H1 (cell line): Measurements from ENCODE around the gene CCL15. TPM values are rescaled to one million over a fixed set of nuclear protein-coding genes. Genes with fewer than 3 reads are reported as not detected.

Experiments
- CTCF ChIA-PET: fragments of 300-600 bp; sonication (Branson Sonifier 250); formaldehyde crosslinking; loops from one replicate; lab custom pipeline; 2021; ENCODE audit not compliant: partially characterized antibody; lab: Charles Lee
- POLR2A ChIA-PET: fragments of 300-600 bp; sonication (Branson Sonifier 250); formaldehyde crosslinking; loops from one replicate; lab custom pipeline; 2021; ENCODE audit warnings: inconsistent platforms; ENCODE audit not compliant: partially characterized antibody; lab: Charles Lee
- DNase-seq, 2 experiments: peaks; one replicate each; pipeline versions ENCODE4 v3.0.0 to v3.0.0-alpha.2; 2010 to 2022; ENCODE audit warnings: low spot score in 2 of 2, low read depth in 1 of 2, mixed read lengths in 1 of 2
- FAIRE-seq: peaks from 2 replicates; lab custom pipeline; 2011; peaks lifted over from hg19 to GRCh38; lab: Jason Lieb, UNC
- H2AFZ ChIP-seq: 2 replicates; pipeline ENCODE4 v1.8.1; 2012; ENCODE audit warnings: low read length, inconsistent platforms
- H2AK5ac ChIP-seq: 2 replicates; pipeline ENCODE4 v1.6.1; 2013; ENCODE audit warnings: low read depth, low read length
- H2BK120ac ChIP-seq: replicated peaks from 2 replicates; pipeline ENCODE3; 2013; ENCODE audit warnings: low read depth, low read length, inconsistent platforms
- H2BK12ac ChIP-seq: 2 replicates; pipeline ENCODE4 v1.6.1; 2013; ENCODE audit warnings: low read depth, low read length
- H2BK15ac ChIP-seq: 2 replicates; pipeline ENCODE4 v1.6.1; 2013; ENCODE audit warnings: low read length
- H2BK20ac ChIP-seq: 2 replicates; pipeline ENCODE4 v1.6.1; 2013; ENCODE audit warnings: low read length
- H2BK5ac ChIP-seq: 2 replicates; pipeline ENCODE4 v1.6.1; 2013; ENCODE audit warnings: low read depth, low read length
- H3K14ac ChIP-seq: 2 replicates; pipeline ENCODE4 v1.6.1; 2013; ENCODE audit warnings: inconsistent platforms; ENCODE audit not compliant: insufficient read length
- H3K18ac ChIP-seq: 2 replicates; pipeline ENCODE4 v1.6.1; 2013; ENCODE audit warnings: low read length; ENCODE audit errors: extremely low read depth
- H3K23ac ChIP-seq: 2 replicates; pipeline ENCODE4 v1.6.1; 2013; ENCODE audit warnings: inconsistent platforms; ENCODE audit not compliant: insufficient read length
- H3K23me2 ChIP-seq: 2 replicates; pipeline ENCODE4 v1.6.1; 2013; ENCODE audit warnings: low read depth, low read length
- H3K27ac ChIP-seq: 2 replicates; pipeline ENCODE4 v1.6.1; 2011; ENCODE audit warnings: low read depth, low read length, inconsistent platforms
- H3K27me3 ChIP-seq, 4 experiments: replicated peaks in 1 of 4; 1 replicate in 1 of 4; 2 replicates in 3 of 4; pipeline versions ENCODE4 v1.6.1 to v1.8.1; 2011 to 2013; ENCODE audit warnings: low read length in 3 of 4, mild to moderate bottlenecking in 3 of 4, inconsistent platforms in 2 of 4, mixed read lengths in 2 of 4, moderate library complexity in 1 of 4; ENCODE audit not compliant: control insufficient read depth in 3 of 4, insufficient read depth in 3 of 4; ENCODE audit errors: extremely low read depth in 1 of 4
- H3K36me3 ChIP-seq, 4 experiments: 2 replicates each; pipeline versions ENCODE4 v1.6.1 to v1.8.1; 2011 to 2013; ENCODE audit warnings: mild to moderate bottlenecking in 4 of 4, low read length in 3 of 4, moderate library complexity in 2 of 4, control low read depth in 1 of 4, inconsistent platforms in 1 of 4; ENCODE audit not compliant: insufficient read depth in 4 of 4, control insufficient read depth in 2 of 4
- H3K4ac ChIP-seq: replicated peaks from 2 replicates; pipeline ENCODE3; 2013; ENCODE audit warnings: low read length, low read depth, mixed read lengths, inconsistent platforms; ENCODE audit not compliant: insufficient read length
- H3K4me1 ChIP-seq, 4 experiments: replicated peaks in 1 of 4; 1 replicate in 1 of 4; 2 replicates in 3 of 4; pipeline versions ENCODE4 v1.6.1 to v1.8.1; 2011 to 2013; ENCODE audit warnings: low read length in 3 of 4, inconsistent platforms in 2 of 4, mixed read lengths in 1 of 4; ENCODE audit not compliant: insufficient read depth in 4 of 4, control insufficient read depth in 3 of 4
- H3K4me2 ChIP-seq, 2 experiments: 2 replicates each; pipeline versions ENCODE4 v1.6.1 to v1.8.1; 2011 to 2013; ENCODE audit warnings: low read depth in 2 of 2, low read length in 2 of 2, control low read depth in 1 of 2, inconsistent platforms in 1 of 2, mild to moderate bottlenecking in 1 of 2; ENCODE audit not compliant: insufficient read depth in 1 of 2
- H3K4me3 ChIP-seq, 4 experiments: fragments of 200-600, 300-600 bp in 1 of 4; sonication (generic), shearing (Covaris generic), sonication (Bioruptor Twin) in 1 of 4; 2 replicates each; pipeline versions ENCODE4 v1.5.1 to v1.8.1; 2011 to 2016; ENCODE audit warnings: low read length in 4 of 4, low read depth in 3 of 4, control low read depth in 2 of 4, inconsistent platforms in 2 of 4, mild to moderate bottlenecking in 2 of 4, mixed read lengths in 1 of 4, moderate library complexity in 1 of 4; ENCODE audit not compliant: insufficient read depth in 2 of 4; ENCODE audit errors: extremely low read depth in 1 of 4
- H3K56ac ChIP-seq: replicated peaks from 2 replicates; pipeline ENCODE3; 2013; ENCODE audit warnings: low read depth, mild to moderate bottlenecking, mixed read lengths, low read length, inconsistent platforms; ENCODE audit not compliant: insufficient read length
- H3K79me1 ChIP-seq: 2 replicates; pipeline ENCODE4 v1.6.1; 2013; ENCODE audit warnings: low read depth, low read length, control low read depth
- H3K79me2 ChIP-seq, 2 experiments: 2 replicates each; pipeline versions ENCODE4 v1.6.1 to v1.8.1; 2012 to 2013; ENCODE audit warnings: low read length in 2 of 2, mild to moderate bottlenecking in 2 of 2, inconsistent platforms in 1 of 2; ENCODE audit not compliant: insufficient read depth in 2 of 2, control insufficient read depth in 1 of 2
- H3K9ac ChIP-seq, 4 experiments: replicated peaks in 1 of 4; 1 replicate in 1 of 4; 2 replicates in 3 of 4; pipeline versions ENCODE4 v1.6.1 to v1.8.1; 2011 to 2013; ENCODE audit warnings: low read depth in 3 of 4, low read length in 3 of 4, control low read depth in 2 of 4, mild to moderate bottlenecking in 2 of 4, moderate library complexity in 2 of 4, inconsistent platforms in 1 of 4; ENCODE audit errors: extremely low read depth in 1 of 4
- H3K9me3 ChIP-seq, 2 experiments: 2 replicates each; pipeline versions ENCODE4 v1.6.1 to v1.8.1; 2012 to 2013; ENCODE audit warnings: mild to moderate bottlenecking in 2 of 2, moderate library complexity in 2 of 2, control low read depth in 1 of 2, inconsistent platforms in 1 of 2, low read depth in 1 of 2, low read length in 1 of 2, mixed read lengths in 1 of 2; ENCODE audit not compliant: insufficient read depth in 2 of 2
- H4K20me1 ChIP-seq, 2 experiments: replicated peaks in 1 of 2; 2 replicates each; pipeline versions ENCODE3 to v1.8.1; 2011 to 2013; ENCODE audit warnings: inconsistent platforms in 2 of 2, low read length in 2 of 2, mild to moderate bottlenecking in 1 of 2; ENCODE audit not compliant: insufficient read depth in 2 of 2, control insufficient read depth in 1 of 2
- H4K5ac ChIP-seq: 2 replicates; pipeline ENCODE4 v1.6.1; 2013; ENCODE audit warnings: low read length, low read depth, mixed read lengths, inconsistent platforms; ENCODE audit not compliant: insufficient read length
- H4K8ac ChIP-seq: 2 replicates; pipeline ENCODE4 v1.8.0; 2013; ENCODE audit warnings: mild to moderate bottlenecking, moderate library complexity, low read length, inconsistent platforms; ENCODE audit not compliant: insufficient read depth; ENCODE audit errors: extremely low read depth
- H4K91ac ChIP-seq: replicated peaks from 2 replicates; pipeline ENCODE3; 2013; ENCODE audit warnings: low read length, mixed read lengths, inconsistent platforms; ENCODE audit not compliant: insufficient read length
- JUN ChIP-seq: IDR thresholded peaks from 2 replicates; pipeline ENCODE4 v1.6.1; 2011; ENCODE audit warnings: low read depth, mild to moderate bottlenecking, improper control_type of control experiment, low read length
- JUND ChIP-seq: IDR thresholded peaks from 2 replicates; pipeline ENCODE4 v1.6.1; 2011; ENCODE audit warnings: mild to moderate bottlenecking, improper control_type of control experiment, low read length
- NRF1 ChIP-seq: IDR thresholded peaks from 2 replicates; pipeline ENCODE4 v1.6.1; 2011; ENCODE audit warnings: mild to moderate bottlenecking, low read depth, low read length, improper control_type of control experiment
- SIN3A ChIP-seq, 2 experiments: IDR thresholded peaks in 1 of 2; conservative IDR thresholded peaks in 1 of 2; 2 replicates each; pipeline ENCODE4 v1.6.1; 2011 to 2012; ENCODE audit warnings: low read length in 2 of 2, improper control_type of control experiment in 1 of 2, low read depth in 1 of 2, mild to moderate bottlenecking in 1 of 2
- SIX5 ChIP-seq: IDR thresholded peaks from 2 replicates; pipeline ENCODE4 v1.6.1; 2011; ENCODE audit warnings: mild to moderate bottlenecking, low read depth, low read length
- SP2 ChIP-seq: IDR thresholded peaks from 2 replicates; pipeline ENCODE4 v1.6.1; 2012; ENCODE audit warnings: mild to moderate bottlenecking, low read length, inconsistent platforms
- ZNF274 ChIP-seq: IDR thresholded peaks from 2 replicates; pipeline ENCODE4 v1.7.0; 2012; ENCODE audit warnings: low read length, borderline replicate concordance; ENCODE audit errors: extremely low read depth
- WGBS, 2 experiments: shearing (Covaris generic) in 1 of 2; methylation state at CpG; one replicate each; pipeline versions ENCODE4 v1.1.6 to v1.1.7; 2013 to 2015; ENCODE audit warnings: low lambda C conversion rate in 2 of 2, mixed read lengths in 2 of 2, inconsistent platforms in 1 of 2, low coverage in 1 of 2, missing lambda C conversion rate in 1 of 2; ENCODE audit not compliant: insufficient replicate concordance in 2 of 2, insufficient coverage in 1 of 2, insufficient read length in 1 of 2; ENCODE audit errors: extremely low coverage in 1 of 2, missing lambda C conversion rate in 1 of 2; 5-methylcytosine and 5-hydroxymethylcytosine counted together
- polyA plus RNA-seq, 7 experiments: library from polyadenylated mRNA; depleted of rRNA in 3 of 7; stranded (reverse) in 5 of 7; unstranded in 2 of 7; fragments of >200 nt in 5 of 7; fragments of 200-250 nt in 2 of 7; gene quantifications; 1 replicate in 5 of 7; 2 replicates in 1 of 7; 4 replicates in 1 of 7; pipeline versions ENCODE4 v1.2.1 to v1.2.3, GENCODE V29; 2011 to 2013; ENCODE audit warnings: missing spikeins in 2 of 7, mixed read lengths in 2 of 7
- total RNA-seq: library from RNA; stranded (reverse); fragmentation: NEBNext Ultra II Directional; extraction: Animal tissue kit (Norgen Biotek cat#: 25700); gene quantifications from 2 replicates; pipeline ENCODE4 v1.2.1, GENCODE V29; 2021
- TF ChIP-seq, protein P1 (sequence below): IDR thresholded peaks from 2 replicates; pipeline ENCODE4 v1.6.1; 2011; ENCODE audit warnings: low read depth, mild to moderate bottlenecking, low read length; ENCODE audit not compliant: insufficient read depth
- TF ChIP-seq, protein P2 (sequence below): IDR thresholded peaks from 2 replicates; pipeline ENCODE4 v1.6.1; 2012; ENCODE audit warnings: low read length, inconsistent platforms
- TF ChIP-seq, protein P3 (sequence below): IDR thresholded peaks from 2 replicates; pipeline ENCODE4 v1.6.1; 2011; ENCODE audit warnings: low read length, improper control_type of control experiment

Gene CCL15
- total and polyA plus RNA-seq, 2 of the 8 experiments (the other 6 are each of a cell fraction or from before 2014, with no cell fraction given), result not detected

DNA sequence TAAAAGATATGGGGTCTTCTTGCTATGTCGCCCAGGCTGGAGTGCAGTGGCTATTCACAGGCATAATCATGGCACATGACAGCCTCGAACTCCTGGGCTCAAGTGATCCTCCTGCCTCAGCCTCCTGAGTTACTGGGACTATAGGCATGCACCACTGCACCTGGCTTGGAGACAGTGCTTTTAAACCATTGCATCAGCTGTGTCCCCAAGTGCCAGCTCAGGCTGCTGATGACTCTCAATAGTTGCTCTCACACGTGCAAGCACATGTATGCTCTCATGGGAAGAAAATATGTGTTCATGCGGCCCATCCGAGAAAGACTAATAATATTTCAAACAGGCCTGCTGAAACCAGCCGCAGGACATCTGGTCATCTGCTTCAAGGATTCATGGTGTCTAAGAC lies 28.8 kb downstream of the CCL15 start:
- Histone ChIP-seq H2BK5ac (no peak overlapping the region), H2BK20ac (no peak overlapping the region), H4K91ac (no peak overlapping the region), H3K4ac (no peak overlapping the region), H3K4me2 (no peak overlapping the region), H3K27ac (no peak overlapping the region), H2BK120ac (no peak overlapping the region), H3K36me3 (no peaks in the 10 kb centered on the region), H3K14ac (no peak overlapping the region), H3K4me1 (peaks cover 0 to 2% (median 0%) of the 10 kb centered on the region in 4 experiments; a peak in 2 of 7 replicates), H3K27me3 (no peaks in the 10 kb centered on the region), H4K8ac (no peak overlapping the region), H3K18ac (no peak overlapping the region), H2AK5ac (no peak overlapping the region), H3K79me2 (no peaks in the 10 kb centered on the region), H4K5ac (no peak overlapping the region), H3K23ac (no peak overlapping the region), H2BK15ac (no peak overlapping the region), H4K20me1 (no peaks in the 10 kb centered on the region), H3K9ac (no peak overlapping the region), H3K23me2 (no peaks in the 10 kb centered on the region), H2AFZ (no peak overlapping the region), H3K9me3 (no peaks in the 10 kb centered on the region), H3K4me3 (no peak overlapping the region), H3K79me1 (no peaks in the 10 kb centered on the region), H2BK12ac (no peak overlapping the region), H3K56ac (no peak overlapping the region)
- POLR2A ChIA-PET, result no interaction called here
- FAIRE-seq, result no peak
- TF ChIP-seq ZNF274, result no peak
- TF ChIP-seq JUND, result no peak
- no peak for TF ChIP-seq NRF1
- TF ChIP-seq, protein P1, sequence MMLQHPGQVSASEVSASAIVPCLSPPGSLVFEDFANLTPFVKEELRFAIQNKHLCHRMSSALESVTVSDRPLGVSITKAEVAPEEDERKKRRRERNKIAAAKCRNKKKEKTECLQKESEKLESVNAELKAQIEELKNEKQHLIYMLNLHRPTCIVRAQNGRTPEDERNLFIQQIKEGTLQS, result no peak
- TF ChIP-seq, protein P2, sequence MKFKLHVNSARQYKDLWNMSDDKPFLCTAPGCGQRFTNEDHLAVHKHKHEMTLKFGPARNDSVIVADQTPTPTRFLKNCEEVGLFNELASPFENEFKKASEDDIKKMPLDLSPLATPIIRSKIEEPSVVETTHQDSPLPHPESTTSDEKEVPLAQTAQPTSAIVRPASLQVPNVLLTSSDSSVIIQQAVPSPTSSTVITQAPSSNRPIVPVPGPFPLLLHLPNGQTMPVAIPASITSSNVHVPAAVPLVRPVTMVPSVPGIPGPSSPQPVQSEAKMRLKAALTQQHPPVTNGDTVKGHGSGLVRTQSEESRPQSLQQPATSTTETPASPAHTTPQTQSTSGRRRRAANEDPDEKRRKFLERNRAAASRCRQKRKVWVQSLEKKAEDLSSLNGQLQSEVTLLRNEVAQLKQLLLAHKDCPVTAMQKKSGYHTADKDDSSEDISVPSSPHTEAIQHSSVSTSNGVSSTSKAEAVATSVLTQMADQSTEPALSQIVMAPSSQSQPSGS, result no peak
- TF ChIP-seq, protein P3, sequence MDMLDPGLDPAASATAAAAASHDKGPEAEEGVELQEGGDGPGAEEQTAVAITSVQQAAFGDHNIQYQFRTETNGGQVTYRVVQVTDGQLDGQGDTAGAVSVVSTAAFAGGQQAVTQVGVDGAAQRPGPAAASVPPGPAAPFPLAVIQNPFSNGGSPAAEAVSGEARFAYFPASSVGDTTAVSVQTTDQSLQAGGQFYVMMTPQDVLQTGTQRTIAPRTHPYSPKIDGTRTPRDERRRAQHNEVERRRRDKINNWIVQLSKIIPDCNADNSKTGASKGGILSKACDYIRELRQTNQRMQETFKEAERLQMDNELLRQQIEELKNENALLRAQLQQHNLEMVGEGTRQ, result no peak
- no peak for TF ChIP-seq SIN3A (conservative IDR thresholded peaks at IDR 0.05 in 1 of 2, IDR thresholded peaks at IDR 0.05 in 1 of 2; ENCODE audit: low read depth in 1 of 2, low read length in 2 of 2)
- TF ChIP-seq SP2, result no peak
- TF ChIP-seq JUN, result no peak
- TF ChIP-seq SIX5, result no peak
- CTCF ChIA-PET, result interaction anchor here (1.0 to 4.2 kb wide), 4 partner anchors 9 to 176 kb away, joined by 3 to 11 read pairs (median 5); partner anchors contain the start of gene CCL16
- WGBS, 2 experiments, result 79% methylated on average over 6 of the region's 6 CpGs; no CpG with 5 or more reads in 1 of the 2 experiments
- DNase-seq, result no peak
